ENCODE data around the gene LRCH4.
"Not testable (repeated sequence)": the region's sequence is repeated elsewhere in the genome, so short reads cannot be mapped to it uniquely, and the experiment has no call there.

The LRCH4 gene

GRCh38 chr7:100546926-100547800, 38.8 kb downstream of the LRCH4 start:
- H3K4me3 ChIP-seq (ENCODE audit: low read length): no peak overlapping the region
- no peak overlapping the region for H3K9ac ChIP-seq (ENCODE audit: low read depth, low read length)
- 84% methylated on average over 9 of the region's 9 CpGs for WGBS
- no peaks in the 10 kb centered on the region for H3K27me3 ChIP-seq (ENCODE audit: insufficient read depth, low read length)
- H3K9me3 ChIP-seq (ENCODE audit: insufficient read depth, low read depth, low read length): no peaks in the 10 kb centered on the region
- peak overlapping the region; percentile 19; the same call in 1 of the 2 replicates for H3K27ac ChIP-seq (ENCODE audit: low read depth, low read length)
- peaks cover 46% of the 10 kb centered on the region for H3K4me1 ChIP-seq (ENCODE audit: insufficient read depth, low read length)
- H3K36me3 ChIP-seq (ENCODE audit: insufficient read depth, low read length): peaks cover 13% of the 10 kb centered on the region

GRCh38 chr7:100546129-100546925, 39.6 kb downstream of the LRCH4 start:
- Histone ChIP-seq H3K9ac (ENCODE audit: low read depth, low read length) (peak overlapping the region; percentile 63; the same call in 1 of the 2 replicates), H3K4me3 (ENCODE audit: low read length) (no peak overlapping the region), H3K27ac (ENCODE audit: low read depth, low read length) (peak overlapping the region; percentile 76), H3K36me3 (ENCODE audit: insufficient read depth, low read length) (peaks cover 13% of the 10 kb centered on the region), H3K27me3 (ENCODE audit: insufficient read depth, low read length) (no peaks in the 10 kb centered on the region), H3K4me1 (ENCODE audit: insufficient read depth, low read length) (peaks cover 51% of the 10 kb centered on the region), H3K9me3 (ENCODE audit: insufficient read depth, low read depth, low read length) (no peaks in the 10 kb centered on the region)
- WGBS: 70% methylated on average over 10 of the region's 10 CpGs

- H3K9me3 ChIP-seq (ENCODE audit: insufficient read depth, low read depth, low read length): no peaks in the 10 kb centered on the region
- peaks cover 11% of the 10 kb centered on the region for H3K36me3 ChIP-seq (ENCODE audit: insufficient read depth, low read length)
- WGBS: 50% methylated on average over 3 of the region's 3 CpGs
- H3K4me3 ChIP-seq (ENCODE audit: low read length): no peak overlapping the region
- peaks cover 54% of the 10 kb centered on the region for H3K4me1 ChIP-seq (ENCODE audit: insufficient read depth, low read length)
- H3K27ac ChIP-seq (ENCODE audit: low read depth, low read length): peak overlapping the region; percentile 76
- peak overlapping the region; percentile 63 for H3K9ac ChIP-seq (ENCODE audit: low read depth, low read length)
- no peaks in the 10 kb centered on the region for H3K27me3 ChIP-seq (ENCODE audit: insufficient read depth, low read length)
These were observed 40.4 kb downstream of the LRCH4 start for GRCh38 chr7:100545360-100546128.

GRCh38 chr7:100544967-100545359, 41.0 kb downstream of the LRCH4 start:
- H3K27ac ChIP-seq (ENCODE audit: low read depth, low read length): peak overlapping the region; percentile 76
- WGBS: 81% methylated on average over 1 of the region's 1 CpG

GRCh38 chr7:100544386-100544785, 41.5 kb downstream of the LRCH4 start:
- WGBS: 53% methylated on average over 4 of the region's 5 CpGs
- H3K9me3 ChIP-seq (ENCODE audit: insufficient read depth, low read depth, low read length): no peaks in the 10 kb centered on the region
- H3K4me1 ChIP-seq (ENCODE audit: insufficient read depth, low read length): peaks cover 54% of the 10 kb centered on the region
- no peak overlapping the region for H3K4me3 ChIP-seq (ENCODE audit: low read length)
- no peak overlapping the region for H3K9ac ChIP-seq (ENCODE audit: low read depth, low read length)
- H3K27ac ChIP-seq (ENCODE audit: low read depth, low read length): no peak overlapping the region
- H3K36me3 ChIP-seq (ENCODE audit: insufficient read depth, low read length): peaks cover 4% of the 10 kb centered on the region; the same call in 1 of the 2 replicates
- peaks cover 9% of the 10 kb centered on the region for H3K27me3 ChIP-seq (ENCODE audit: insufficient read depth, low read length)

More at GRCh38 chr7:100544967-100545359, 41.0 kb downstream of the LRCH4 start:
- Histone ChIP-seq H3K9ac (ENCODE audit: low read depth, low read length) (peak overlapping the region; percentile 63; the same call in 1 of the 2 replicates), H3K9me3 (ENCODE audit: insufficient read depth, low read depth, low read length) (no peaks in the 10 kb centered on the region), H3K36me3 (ENCODE audit: insufficient read depth, low read length) (peaks cover 7% of the 10 kb centered on the region; the same call in 1 of the 2 replicates), H3K27me3 (ENCODE audit: insufficient read depth, low read length) (peaks cover 6% of the 10 kb centered on the region), H3K4me3 (ENCODE audit: low read length) (no peak overlapping the region), H3K4me1 (ENCODE audit: insufficient read depth, low read length) (peaks cover 54% of the 10 kb centered on the region)

- H3K27ac ChIP-seq (ENCODE audit: low read depth, low read length): no peak overlapping the region
- H3K9me3 ChIP-seq (ENCODE audit: insufficient read depth, low read depth, low read length): no peaks in the 10 kb centered on the region
- no CpG with 5 or more reads among the region's 1 CpG for WGBS
- no peak overlapping the region for H3K9ac ChIP-seq (ENCODE audit: low read depth, low read length)
- no peaks in the 10 kb centered on the region for H3K36me3 ChIP-seq (ENCODE audit: insufficient read depth, low read length)
- no peak overlapping the region for H3K4me3 ChIP-seq (ENCODE audit: low read length)
- H3K4me1 ChIP-seq (ENCODE audit: insufficient read depth, low read length): peaks cover 54% of the 10 kb centered on the region
- peaks cover 9% of the 10 kb centered on the region for H3K27me3 ChIP-seq (ENCODE audit: insufficient read depth, low read length)
These were observed 42.3 kb downstream of the LRCH4 start for GRCh38 chr7:100543586-100543985.

GRCh38 chr7:100541309-100541708, 44.6 kb downstream of the LRCH4 start:
- H3K4me3 ChIP-seq (ENCODE audit: low read length); H3K9ac ChIP-seq (ENCODE audit: low read depth, low read length); H3K27me3 ChIP-seq (ENCODE audit: insufficient read depth, low read length); H3K9me3 ChIP-seq (ENCODE audit: insufficient read depth, low read depth, low read length); H3K36me3 ChIP-seq (ENCODE audit: insufficient read depth, low read length); H3K27ac ChIP-seq (ENCODE audit: low read depth, low read length): not testable (repeated sequence)
- peaks cover 44% of the 10 kb centered on the region for H3K4me1 ChIP-seq (ENCODE audit: insufficient read depth, low read length)
- WGBS: 83% methylated on average over 7 of the region's 7 CpGs

- no peaks in the 10 kb centered on the region for H3K36me3 ChIP-seq (ENCODE audit: insufficient read depth, low read length)
These were observed 45.7 kb downstream of the LRCH4 start for GRCh38 chr7:100540073-100540723.

GRCh38 chr7:100539436-100540006, 46.4 kb downstream of the LRCH4 start:
- H3K4me3 ChIP-seq (ENCODE audit: low read length): peak overlapping the region; percentile 62
- peaks cover 9% of the 10 kb centered on the region for H3K27me3 ChIP-seq (ENCODE audit: insufficient read depth, low read length)
- H3K9me3 ChIP-seq (ENCODE audit: insufficient read depth, low read depth, low read length): no peaks in the 10 kb centered on the region
- H3K9ac ChIP-seq (ENCODE audit: low read depth, low read length): no peak overlapping the region
- peaks cover 27% of the 10 kb centered on the region for H3K4me1 ChIP-seq (ENCODE audit: insufficient read depth, low read length)
- WGBS: under 1% methylated on average over 44 of the region's 44 CpGs
- no peaks in the 10 kb centered on the region for H3K36me3 ChIP-seq (ENCODE audit: insufficient read depth, low read length)
- H3K27ac ChIP-seq (ENCODE audit: low read depth, low read length): no peak overlapping the region

More at GRCh38 chr7:100540073-100540723, 45.7 kb downstream of the LRCH4 start:
- Histone ChIP-seq H3K9me3 (ENCODE audit: insufficient read depth, low read depth, low read length) (no peaks in the 10 kb centered on the region), H3K4me3 (ENCODE audit: low read length) (peak overlapping the region; percentile 62), H3K4me1 (ENCODE audit: insufficient read depth, low read length) (peaks cover 33% of the 10 kb centered on the region), H3K27me3 (ENCODE audit: insufficient read depth, low read length) (peaks cover 9% of the 10 kb centered on the region), H3K27ac (ENCODE audit: low read depth, low read length) (no peak overlapping the region), H3K9ac (ENCODE audit: low read depth, low read length) (no peak overlapping the region)
- 40% methylated on average over 6 of the region's 6 CpGs for WGBS
